Endothelial cell of umbilical vein (primary cell): ENCODE results near the gene TLCD3B.

Experiments
- CTCF ChIP-seq, 2 donors: IDR thresholded peaks; 1 replicate in 1 of 2; 2 replicates in 1 of 2; pipeline ENCODE4 v1.5.1; 2011; ENCODE audit warnings: low read length in 2 of 2, mild to moderate bottlenecking in 2 of 2, moderate library complexity in 2 of 2, control low read depth in 1 of 2, inconsistent platforms in 1 of 2, low read depth in 1 of 2; ENCODE audit not compliant: insufficient read depth in 1 of 2; ENCODE audit errors: extremely low read depth in 1 of 2
- EZH2 ChIP-seq: IDR thresholded peaks from 2 replicates; pipeline ENCODE4 v1.6.1; 2012; ENCODE audit warnings: borderline replicate concordance, low read depth, mild to moderate bottlenecking, moderate library complexity, low read length, inconsistent platforms; ENCODE audit not compliant: severe bottlenecking
- JUN ChIP-seq: IDR thresholded peaks from 2 replicates; pipeline ENCODE4 v1.6.1; 2011; ENCODE audit warnings: borderline replicate concordance, low read depth; ENCODE audit not compliant: insufficient read length, insufficient read depth
- MAX ChIP-seq: IDR thresholded peaks from 2 replicates; pipeline ENCODE4 v1.6.1; 2011; ENCODE audit not compliant: insufficient read depth, insufficient read length
- MYC ChIP-seq: IDR thresholded peaks from one replicate; pipeline ENCODE4 v1.6.1; 2011; ENCODE audit warnings: mild to moderate bottlenecking, low read depth, low read length
- POLR2A ChIP-seq: IDR thresholded peaks from 2 replicates; pipeline ENCODE4 v1.6.1; 2012; ENCODE audit warnings: low read depth, mild to moderate bottlenecking, control low read depth, low read length
- POLR2AphosphoS5 ChIP-seq: IDR thresholded peaks from 2 replicates; pipeline ENCODE4 v1.6.1; 2012; ENCODE audit warnings: low read depth, mild to moderate bottlenecking, control low read depth, low read length, moderate library complexity; ENCODE audit not compliant: insufficient read depth

GRCh38 chr16:30026449-30026848, 4.6 kb downstream of the TLCD3B start:
- TF ChIP-seq CTCF (IDR thresholded peaks at IDR 0.05; ENCODE audit: extremely low read depth in 1 of 2, insufficient read depth in 1 of 2, low read depth in 1 of 2, low read length in 2 of 2), result no peak
- TF ChIP-seq MYC, result no peak
- TF ChIP-seq POLR2A, result no peak
- no peak for TF ChIP-seq MAX
- TF ChIP-seq POLR2AphosphoS5, result no peak
- TF ChIP-seq EZH2, result no peak
- TF ChIP-seq JUN, result no peak
